Superior temporal gyrus (tissue), 1 donor: ENCODE measurements around the gene TNNC2.
A peak's percentile ranks its signal among the peaks of the same experiment; 100 is the strongest.
"Not testable (repeated sequence)": the region's sequence is repeated elsewhere in the genome, so short reads cannot be mapped to it uniquely, and the experiment has no call there.

ENCODE experiments used
- DNase-seq: peaks from one replicate; pipeline ENCODE4 v3.0.0-alpha.2; 2016; ENCODE audit errors: extremely low spot score

The TNNC2 gene

DNA sequence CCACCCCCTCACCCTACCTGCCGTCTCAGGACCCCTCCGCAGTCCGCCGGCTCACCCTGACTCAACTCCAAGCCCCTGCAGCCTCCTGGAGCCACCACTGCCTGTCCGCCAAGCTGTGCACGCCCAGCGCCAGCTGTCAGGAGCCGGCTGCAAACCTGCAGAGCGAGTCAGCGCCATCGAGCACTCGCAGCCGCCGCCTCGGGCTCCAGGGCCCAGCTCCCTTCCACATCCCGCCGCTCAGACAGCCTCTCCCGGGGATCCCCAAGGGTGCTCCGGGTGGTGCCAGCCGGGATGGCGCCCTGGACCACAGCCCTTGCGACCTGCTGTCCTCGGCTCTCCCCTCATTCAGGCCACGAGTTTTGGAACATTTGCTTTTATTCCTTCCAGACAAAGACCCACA is 4.3 kb downstream of the TNNC2 start:
- no peak for DNase-seq

- DNase-seq = no peak
These were observed 5.2 kb downstream of the TNNC2 start for GRCh38 chr20:45821947-45822346.

DNA sequence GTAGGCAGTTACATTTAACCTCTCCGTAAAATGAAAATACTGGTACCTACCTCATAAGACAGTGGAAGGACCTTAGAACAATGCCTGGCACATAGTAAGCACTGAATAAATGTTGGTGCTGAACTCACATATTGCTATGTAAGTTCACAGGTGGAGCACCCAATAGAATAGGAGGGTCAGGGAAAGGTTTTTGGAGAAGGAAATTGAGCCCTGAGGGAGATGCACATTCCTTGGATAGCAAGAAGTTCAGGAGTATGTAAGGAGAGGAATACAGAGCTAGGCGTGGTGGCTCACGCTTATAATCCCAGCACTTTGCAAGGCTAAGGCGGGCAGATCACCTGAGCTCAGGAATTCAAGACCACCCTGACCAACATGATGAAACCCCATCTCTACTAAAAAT is 7.6 kb downstream of the TNNC2 start:
- no peak for DNase-seq

GRCh38 chr20:45818239-45818638 is 8.9 kb downstream of the TNNC2 start:
- no peak for DNase-seq

DNA sequence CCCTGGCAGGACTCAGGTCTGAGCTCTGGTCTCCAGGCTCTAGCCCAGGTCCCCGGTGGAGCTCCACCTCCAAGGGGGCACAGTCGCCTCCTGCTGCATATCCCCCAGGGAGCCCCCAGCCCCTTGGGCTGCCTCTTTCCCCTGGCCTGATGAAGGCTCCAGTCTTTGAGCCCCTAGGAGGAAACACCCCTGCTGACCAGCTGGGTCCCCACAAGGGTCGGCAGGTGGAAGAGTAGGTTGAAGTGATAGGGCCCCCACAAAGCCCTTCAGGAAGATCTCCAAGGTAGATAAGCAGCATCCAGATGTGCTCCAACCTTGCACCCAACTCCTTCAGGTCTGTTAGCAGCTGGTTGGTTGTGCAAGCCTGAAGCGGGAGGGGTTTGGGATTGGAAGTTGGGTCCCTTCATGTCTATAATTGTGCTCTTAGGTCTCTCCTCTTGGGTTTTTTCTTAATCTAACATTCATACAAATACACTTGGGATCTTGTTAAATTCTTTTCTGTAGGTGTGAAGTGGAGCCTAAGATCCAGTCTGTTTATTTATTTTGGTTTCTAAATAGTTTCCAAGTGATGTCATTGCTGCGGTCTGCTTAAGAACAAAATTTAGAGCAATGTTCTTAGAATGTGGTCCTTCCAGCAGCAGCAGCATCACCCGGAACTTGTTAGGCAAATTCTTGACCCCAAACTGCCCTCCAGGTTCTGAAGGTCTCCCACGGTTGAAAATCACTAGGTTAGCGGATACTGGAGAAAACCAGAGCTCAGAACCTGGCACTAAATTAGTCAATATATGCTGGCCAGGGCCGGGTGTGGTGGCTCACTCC is 9.5 kb downstream of the TNNC2 start:
- DNase-seq = no peak

DNA sequence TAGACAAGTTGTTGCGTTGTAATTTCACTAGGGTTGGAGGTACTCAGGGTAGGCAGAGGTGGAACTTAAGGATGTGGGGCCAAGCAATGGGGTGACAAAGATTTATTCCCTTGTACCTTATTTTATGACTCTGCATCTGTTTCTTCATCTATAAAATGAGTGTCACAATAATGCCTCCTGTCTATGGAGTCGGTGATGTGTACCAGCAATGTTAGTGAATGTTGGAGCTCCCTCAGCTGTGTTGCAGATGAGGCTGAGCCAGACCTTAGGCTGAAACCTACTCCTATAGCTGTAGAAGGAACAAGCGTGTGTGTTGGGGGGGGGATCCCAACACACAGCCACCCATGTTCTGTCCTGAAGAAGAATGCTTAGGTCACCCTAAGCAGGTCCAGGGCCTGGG is 10.2 kb downstream of the TNNC2 start:
- no peak for DNase-seq

GRCh38 chr20:45814314-45814713 is 12.8 kb downstream of the TNNC2 start:
- no peak for DNase-seq

DNA sequence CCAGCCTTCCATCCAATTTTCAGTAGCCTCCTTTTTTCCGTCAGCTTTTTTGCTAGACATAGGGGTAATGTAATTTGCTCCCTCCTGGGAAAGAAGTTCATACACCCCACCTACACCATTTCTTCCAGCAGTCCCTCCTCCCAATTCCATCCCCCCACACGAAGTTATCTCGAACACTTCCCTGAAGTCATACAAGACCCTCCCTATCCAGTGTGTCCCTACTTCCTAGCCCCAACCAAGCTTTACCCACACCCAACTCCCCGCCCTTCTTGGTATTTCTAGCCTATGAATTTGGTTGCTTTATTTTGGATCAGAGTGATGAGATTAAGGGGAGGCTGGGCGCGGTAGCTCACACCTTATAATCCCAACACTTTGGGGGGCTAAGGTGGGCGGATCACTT is 13.6 kb downstream of the TNNC2 start:
- no peak for DNase-seq

- no peak for DNase-seq
These were observed 14.1 kb downstream of the TNNC2 start for GRCh38 chr20:45813006-45813340.

DNA sequence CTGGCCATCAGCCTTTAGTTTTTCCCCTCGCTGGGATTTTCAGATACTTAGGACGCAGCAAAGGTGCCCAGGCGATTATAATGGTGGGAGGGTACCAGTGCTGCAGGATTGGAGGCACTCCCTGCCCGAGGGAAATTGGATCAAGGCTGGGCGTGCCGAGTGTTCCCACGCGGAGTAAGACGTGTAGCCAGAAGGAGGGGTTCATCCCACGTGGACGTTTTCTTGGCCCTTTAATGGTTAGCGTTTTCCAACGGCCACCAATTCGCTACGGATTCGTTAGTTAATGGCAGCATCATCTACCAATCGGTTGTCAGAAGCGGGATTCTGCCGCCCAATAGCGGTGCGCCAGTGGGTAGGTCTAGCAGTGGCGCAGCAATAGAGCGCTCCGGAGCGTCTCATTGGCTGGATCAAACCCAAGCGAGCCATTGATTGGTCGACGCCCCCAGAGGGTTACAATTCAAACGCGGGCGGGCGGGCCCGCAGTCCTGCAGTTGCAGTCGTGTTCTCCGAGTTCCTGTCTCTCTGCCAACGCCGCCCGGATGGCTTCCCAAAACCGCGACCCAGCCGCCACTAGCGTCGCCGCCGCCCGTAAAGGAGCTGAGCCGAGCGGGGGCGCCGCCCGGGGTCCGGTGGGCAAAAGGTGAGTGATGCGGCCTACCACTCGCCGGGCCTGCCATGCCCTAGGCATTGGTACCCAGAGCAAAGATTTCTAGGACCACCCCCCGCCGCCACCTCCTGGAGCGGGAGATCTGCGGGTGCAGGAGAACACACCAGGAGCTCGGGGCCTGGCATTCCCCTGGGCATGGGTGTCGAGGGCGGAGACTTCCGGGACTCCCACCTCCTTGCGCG is 14.7 kb downstream of the TNNC2 start, which contains the start of gene UBE2C:
TSS of gene UBE2C (plus strand) at position 488 of the 849 bp plus-strand sequence. CDS start at position 540, 52 bp downstream.
- DNase-seq = peak; percentile 100

GRCh38 chr20:45810191-45810970 is 16.7 kb downstream of the TNNC2 start:
- no peak for DNase-seq

DNA sequence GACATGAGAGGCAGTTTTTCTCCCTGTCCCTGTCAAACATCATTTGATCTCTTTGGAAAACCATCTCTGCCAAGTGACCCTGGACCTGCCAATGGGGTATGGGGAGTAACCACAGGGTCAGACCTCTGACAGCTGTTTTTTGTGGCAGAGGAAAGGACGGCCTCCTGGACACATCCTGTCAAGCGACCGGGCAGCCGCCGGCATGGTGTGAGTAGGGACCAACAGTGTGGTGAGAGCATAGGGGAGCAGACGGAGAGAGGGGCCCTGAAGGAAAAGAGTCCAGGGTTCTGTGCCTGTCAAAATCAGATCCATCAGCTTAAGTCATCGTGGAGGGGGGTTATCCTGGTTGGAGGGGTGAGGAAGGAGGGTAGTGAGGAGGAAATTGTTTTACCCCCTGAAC is 25.3 kb downstream of the TNNC2 start:
- no peak for DNase-seq

DNA sequence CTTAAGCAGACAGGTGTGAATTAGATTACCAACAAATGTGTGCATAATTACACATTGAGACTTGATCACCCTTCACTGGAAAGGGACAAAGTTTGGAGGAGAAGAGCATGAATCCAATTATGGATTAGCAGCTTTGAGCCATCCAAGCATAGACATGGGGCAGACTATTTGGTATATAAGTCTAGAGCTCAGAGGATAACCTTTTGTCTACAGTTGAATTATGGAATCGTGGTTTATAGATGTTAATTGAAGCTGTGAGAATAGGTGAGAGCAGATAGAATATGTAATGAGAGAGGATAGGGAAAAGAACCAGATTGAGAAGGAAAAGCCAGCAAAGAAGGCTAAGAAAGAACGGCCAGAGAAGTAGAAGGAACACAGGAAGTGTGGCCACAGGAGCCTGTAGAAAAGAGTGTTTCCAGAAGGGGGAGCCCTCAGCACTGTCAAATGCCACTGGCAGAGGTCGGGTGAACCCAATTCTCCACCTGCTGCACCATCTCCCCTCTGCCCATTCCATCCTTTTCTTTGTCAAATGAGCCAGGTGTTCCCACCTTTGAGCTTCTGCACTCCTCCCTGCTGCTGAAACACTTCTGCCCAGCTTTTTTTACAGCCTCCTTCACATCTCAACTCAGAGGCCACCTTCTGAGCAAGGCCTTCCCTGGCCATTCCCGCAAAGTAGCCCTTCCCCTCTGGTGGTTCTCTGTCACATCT is 28.0 kb downstream of the TNNC2 start:
- peak; percentile 75 for DNase-seq

GRCh38 chr20:45797955-45798354 is 29.2 kb downstream of the TNNC2 start:
- not testable (repeated sequence) for DNase-seq

DNA sequence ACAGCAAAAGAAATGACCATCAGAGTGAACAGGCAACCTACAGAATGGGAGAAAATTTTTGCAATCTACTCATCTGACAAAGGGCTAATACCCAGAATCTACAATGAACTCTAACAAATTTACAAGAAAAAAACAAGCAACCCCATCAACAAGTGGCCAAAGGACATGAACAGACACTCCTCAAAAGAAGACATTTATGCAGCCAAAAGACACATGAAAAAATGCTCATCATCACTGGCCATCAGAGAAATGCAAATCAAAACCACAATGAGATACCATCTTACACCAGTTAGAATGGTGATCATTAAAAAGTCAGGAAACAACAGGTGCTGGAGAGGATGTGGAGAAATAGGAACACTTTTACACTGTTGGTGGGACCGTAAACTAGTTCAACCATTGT is 29.6 kb downstream of the TNNC2 start:
- DNase-seq = not testable (repeated sequence)

DNA sequence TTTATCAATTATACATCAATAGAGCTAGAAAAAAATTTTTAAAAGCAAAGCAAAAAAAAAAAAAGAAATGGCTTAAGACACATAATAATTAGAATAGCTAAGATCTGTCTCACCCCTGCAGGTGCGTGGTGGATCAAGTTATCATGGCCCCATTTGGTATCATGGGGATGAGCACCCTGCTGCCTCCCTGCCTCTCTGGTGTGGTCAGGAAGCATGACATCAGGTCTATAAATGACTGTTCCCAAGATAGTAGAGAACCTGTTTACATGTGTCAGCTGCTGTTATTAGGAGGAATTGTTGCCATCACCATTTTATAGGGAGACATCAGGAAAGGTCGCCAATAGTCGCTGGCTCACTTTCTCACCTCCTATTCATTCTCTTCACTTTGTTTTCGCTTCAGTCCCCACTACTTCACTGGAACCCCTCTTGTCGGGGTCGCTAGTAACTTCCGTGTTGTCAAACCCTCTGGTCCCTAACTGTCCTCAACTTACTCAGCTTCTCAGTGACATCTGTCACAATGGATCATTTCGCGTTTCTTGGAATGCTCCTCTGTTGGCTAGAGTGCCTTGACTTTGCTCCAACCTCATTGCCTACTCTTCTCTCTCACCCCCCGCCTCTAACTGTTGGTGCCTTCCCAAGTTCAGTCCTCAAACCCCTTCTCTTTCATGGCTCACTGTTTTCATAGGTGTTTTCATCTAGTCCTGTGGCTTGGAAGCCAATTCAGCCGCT is 30.6 kb downstream of the TNNC2 start:
- DNase-seq = no peak

DNA sequence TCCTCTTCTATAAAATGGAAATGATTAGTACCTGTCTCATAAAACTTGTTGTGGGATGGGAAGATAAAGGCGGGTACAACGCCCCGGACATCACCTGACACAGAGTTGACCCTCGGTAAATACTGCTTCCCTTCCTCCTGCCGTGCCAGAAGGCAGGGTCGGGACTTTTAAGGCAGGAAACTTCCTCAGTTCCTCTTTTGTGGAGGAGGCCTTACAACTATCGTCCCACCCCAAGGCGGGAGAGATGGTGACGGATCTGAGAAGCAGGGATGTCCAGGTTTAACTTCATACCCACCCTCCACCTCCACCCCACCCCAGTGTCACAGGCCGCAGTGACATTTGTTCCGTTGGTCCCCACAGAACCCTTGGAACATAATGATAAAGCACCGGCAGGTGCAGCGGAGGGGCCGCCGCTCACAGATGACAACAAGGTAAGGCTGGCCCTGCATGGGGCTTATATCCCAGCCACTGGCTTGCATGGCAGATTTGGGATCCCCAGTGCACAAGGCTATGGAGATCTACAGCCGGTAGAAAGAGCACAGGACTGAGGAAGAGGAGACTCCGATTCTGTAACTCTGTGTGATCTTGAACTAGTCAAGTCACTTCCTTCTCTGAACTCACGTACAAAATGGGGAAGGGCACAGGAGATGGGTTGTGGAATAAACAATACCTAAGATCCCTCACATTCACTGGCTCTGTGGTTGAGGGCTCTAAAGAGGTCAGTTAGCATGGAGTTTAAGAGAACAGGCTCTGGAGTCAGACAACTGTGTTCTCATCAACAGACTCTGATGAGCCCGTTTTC is 34.6 kb downstream of the TNNC2 start:
- no peak for DNase-seq

DNA sequence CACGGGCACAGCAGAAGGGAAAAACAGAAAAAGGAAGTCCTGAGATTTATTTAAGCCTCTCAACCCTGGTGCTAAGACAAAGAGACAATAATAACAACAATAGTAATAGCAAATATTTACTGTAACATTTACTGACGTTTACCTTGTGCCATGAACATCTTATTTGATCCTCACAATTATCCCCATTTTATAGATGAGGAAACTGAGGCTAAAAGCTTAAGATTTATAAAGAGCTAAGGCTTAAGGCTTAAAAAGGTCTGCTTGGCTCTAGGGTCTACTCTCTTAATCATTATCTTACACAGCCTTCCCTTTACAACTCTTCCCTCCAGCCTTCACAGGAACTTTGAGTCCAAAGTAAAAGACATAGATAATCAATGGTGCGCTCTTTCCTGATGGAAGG is 38.8 kb downstream of the TNNC2 start:
- DNase-seq = no peak

- no peak for DNase-seq
These were observed 43.3 kb downstream of the TNNC2 start for GRCh38 chr20:45783656-45784294.

DNA sequence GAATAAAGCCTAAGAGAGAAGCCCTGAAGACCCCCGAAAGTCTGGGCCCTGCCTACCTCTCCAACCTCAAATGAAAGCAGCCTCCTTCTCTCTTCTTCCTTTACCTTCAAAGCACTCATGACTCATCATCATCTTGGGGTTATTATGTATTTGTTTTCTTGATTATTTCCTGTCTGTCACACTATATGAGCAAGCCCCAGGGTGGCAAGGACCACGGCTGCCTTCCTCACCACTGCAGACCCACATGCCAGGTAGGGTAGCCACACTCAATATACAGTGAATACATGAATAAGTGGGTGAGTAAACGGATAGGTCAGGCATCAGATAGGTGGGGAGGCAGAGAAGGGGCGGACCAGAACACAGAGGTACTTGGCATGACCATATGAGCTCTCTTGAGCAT is 44.2 kb downstream of the TNNC2 start:
- DNase-seq = no peak
